Vagina (tissue), 2 donors: Measurements from ENCODE around the gene CYB5R4. TPM values are rescaled to one million over a fixed set of nuclear protein-coding genes. Genes with fewer than 3 reads are reported as not detected.

ENCODE experiments used
- DNase-seq, 2 donors: peaks; one replicate each; pipeline ENCODE4 v3.0.0-alpha.2; 2017; ENCODE audit errors: extremely low spot score in 2 of 2
- H3K27ac ChIP-seq: fragments of 200-600 bp; sonication (generic); one replicate; pipeline ENCODE4 v1.5.1; 2019
- H3K27me3 ChIP-seq: fragments of 200-600 bp; sonication (generic); one replicate; pipeline ENCODE4 v1.5.1; 2019
- H3K36me3 ChIP-seq, 2 donors: fragments of 200-600 bp; sonication (generic); one replicate each; pipeline ENCODE4 v1.5.1; 2017 to 2019
- H3K4me1 ChIP-seq: fragments of 200-600 bp; sonication (generic); one replicate; pipeline ENCODE4 v1.5.1; 2019
- H3K4me3 ChIP-seq, 2 donors: fragments of 200-600 bp; sonication (generic); 1 replicate in 1 of 2; 2 replicates in 1 of 2; pipeline ENCODE4 v1.5.1; 2016 to 2019
- H3K9me3 ChIP-seq: fragments of 200-600 bp; sonication (generic); one replicate; pipeline ENCODE4 v1.5.1; 2019
- POLR2A ChIP-seq, 2 donors: fragments of 450-650 bp; IDR thresholded peaks; one replicate each; pipeline ENCODE4 v1.6.1; 2017; ENCODE audit warnings: antibody characterized with exemption in 2 of 2, mild to moderate bottlenecking in 2 of 2, moderate library complexity in 2 of 2
- POLR2AphosphoS5 ChIP-seq, 2 donors: sonication (generic); formaldehyde crosslinking; IDR thresholded peaks; one replicate each; pipeline ENCODE4 v1.9.0; 2017; ENCODE audit warnings: antibody characterized with exemption in 2 of 2, mild to moderate bottlenecking in 2 of 2, low read depth in 1 of 2; ENCODE audit not compliant: insufficient read depth in 1 of 2
- intact Hi-C: fragments of 100-400 bp; cut with DNase I; formaldehyde crosslinking; loops from one replicate; pipeline ENCODE4 v1.15.1; 2023
- total RNA-seq: library from RNA; depleted of rRNA; stranded (reverse); fragments of >200 nt; gene quantifications from one replicate; pipeline ENCODE4 v1.2.3, GENCODE V29; 2016
- TF ChIP-seq, protein P1 (sequence below), 3 experiments: fragments of 450-650 bp in 2 of 3; fragments of 200-600 bp in 1 of 3; sonication (generic) in 1 of 3; IDR thresholded peaks; one replicate each; pipeline ENCODE4 v1.5.1; 2017 to 2019; ENCODE audit warnings: antibody characterized with exemption in 3 of 3, mild to moderate bottlenecking in 2 of 3, moderate library complexity in 2 of 3

Gene CYB5R4, protein sequence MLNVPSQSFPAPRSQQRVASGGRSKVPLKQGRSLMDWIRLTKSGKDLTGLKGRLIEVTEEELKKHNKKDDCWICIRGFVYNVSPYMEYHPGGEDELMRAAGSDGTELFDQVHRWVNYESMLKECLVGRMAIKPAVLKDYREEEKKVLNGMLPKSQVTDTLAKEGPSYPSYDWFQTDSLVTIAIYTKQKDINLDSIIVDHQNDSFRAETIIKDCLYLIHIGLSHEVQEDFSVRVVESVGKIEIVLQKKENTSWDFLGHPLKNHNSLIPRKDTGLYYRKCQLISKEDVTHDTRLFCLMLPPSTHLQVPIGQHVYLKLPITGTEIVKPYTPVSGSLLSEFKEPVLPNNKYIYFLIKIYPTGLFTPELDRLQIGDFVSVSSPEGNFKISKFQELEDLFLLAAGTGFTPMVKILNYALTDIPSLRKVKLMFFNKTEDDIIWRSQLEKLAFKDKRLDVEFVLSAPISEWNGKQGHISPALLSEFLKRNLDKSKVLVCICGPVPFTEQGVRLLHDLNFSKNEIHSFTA
- total RNA-seq = 4.9 TPM

DNA sequence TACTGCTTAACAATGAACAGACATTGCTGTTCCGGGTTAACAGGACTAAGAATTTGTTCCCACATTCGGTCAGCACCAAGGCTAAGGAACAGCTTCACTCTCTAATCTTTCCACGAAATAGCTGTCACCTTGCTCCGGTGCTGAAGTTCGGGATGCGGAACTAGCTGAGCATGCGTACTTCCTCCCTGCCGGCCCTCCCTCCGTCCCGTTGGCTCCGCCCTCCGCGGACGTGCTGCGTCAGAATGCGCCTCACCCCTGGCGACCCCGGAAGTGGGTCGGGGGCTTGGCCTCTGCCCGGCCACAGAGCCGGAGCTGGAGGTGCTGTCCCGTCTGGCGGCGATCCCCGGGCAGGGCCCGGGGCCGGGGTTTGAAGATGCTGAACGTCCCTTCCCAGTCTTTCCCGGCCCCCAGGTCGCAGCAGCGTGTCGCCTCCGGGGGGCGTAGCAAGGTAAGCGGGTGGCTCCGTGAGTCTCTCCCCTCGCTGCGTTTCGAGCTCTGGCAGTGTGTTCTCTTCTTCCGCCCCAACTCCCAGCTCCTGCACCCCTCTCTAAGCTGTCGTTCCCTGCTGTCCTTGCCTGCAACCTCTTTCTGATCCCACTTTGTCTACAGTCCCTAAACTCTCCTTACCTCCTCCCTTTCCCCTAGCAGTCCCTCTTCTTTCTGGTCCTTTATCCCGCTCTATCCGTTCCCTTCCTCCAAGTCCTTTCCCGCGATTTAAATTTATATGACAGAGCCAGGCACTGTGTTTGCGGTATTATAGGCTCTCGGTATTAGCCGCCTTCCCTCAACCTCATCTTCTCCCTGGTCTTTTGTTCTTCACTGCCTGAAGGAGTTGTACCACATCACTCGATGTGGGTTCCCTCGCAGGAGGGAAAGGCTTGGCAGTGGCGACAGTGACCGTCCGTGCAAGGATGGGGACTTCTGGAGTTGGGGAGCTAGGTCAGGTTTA is at the start of gene CYB5R4:
TSS of gene CYB5R4 (plus strand) at position 280 of the 949 bp plus-strand sequence. CDS start at position 374, 94 bp downstream.
- no peaks in the 10 kb centered on the region for H3K27me3 ChIP-seq
- H3K4me3 ChIP-seq = peak within 1 kb of the TSS; percentile 85
- H3K9me3 ChIP-seq = no peaks in the 10 kb centered on the region
- peaks cover 24% of the 10 kb centered on the region for H3K4me1 ChIP-seq
- peak within 1 kb of the TSS; percentile 87 for H3K27ac ChIP-seq
- DNase-seq = no peak
- H3K36me3 ChIP-seq = peaks cover 0 to 4% of the 10 kb centered on the region in 2 donors
- peak; percentile 86 to 96 for TF ChIP-seq POLR2AphosphoS5 (IDR thresholded peaks at IDR 0.05; ENCODE audit: insufficient read depth in 1 of 2, low read depth in 1 of 2)
- TF ChIP-seq POLR2A (IDR thresholded peaks at IDR 0.05) = peak in 1 of 2 donors; percentile 82
- TF ChIP-seq, protein P1, sequence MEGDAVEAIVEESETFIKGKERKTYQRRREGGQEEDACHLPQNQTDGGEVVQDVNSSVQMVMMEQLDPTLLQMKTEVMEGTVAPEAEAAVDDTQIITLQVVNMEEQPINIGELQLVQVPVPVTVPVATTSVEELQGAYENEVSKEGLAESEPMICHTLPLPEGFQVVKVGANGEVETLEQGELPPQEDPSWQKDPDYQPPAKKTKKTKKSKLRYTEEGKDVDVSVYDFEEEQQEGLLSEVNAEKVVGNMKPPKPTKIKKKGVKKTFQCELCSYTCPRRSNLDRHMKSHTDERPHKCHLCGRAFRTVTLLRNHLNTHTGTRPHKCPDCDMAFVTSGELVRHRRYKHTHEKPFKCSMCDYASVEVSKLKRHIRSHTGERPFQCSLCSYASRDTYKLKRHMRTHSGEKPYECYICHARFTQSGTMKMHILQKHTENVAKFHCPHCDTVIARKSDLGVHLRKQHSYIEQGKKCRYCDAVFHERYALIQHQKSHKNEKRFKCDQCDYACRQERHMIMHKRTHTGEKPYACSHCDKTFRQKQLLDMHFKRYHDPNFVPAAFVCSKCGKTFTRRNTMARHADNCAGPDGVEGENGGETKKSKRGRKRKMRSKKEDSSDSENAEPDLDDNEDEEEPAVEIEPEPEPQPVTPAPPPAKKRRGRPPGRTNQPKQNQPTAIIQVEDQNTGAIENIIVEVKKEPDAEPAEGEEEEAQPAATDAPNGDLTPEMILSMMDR (IDR thresholded peaks at IDR 0.05) = peak in 2 of 3 experiments; percentile 27 to 47
- intact Hi-C loops = no loop called here

DNA sequence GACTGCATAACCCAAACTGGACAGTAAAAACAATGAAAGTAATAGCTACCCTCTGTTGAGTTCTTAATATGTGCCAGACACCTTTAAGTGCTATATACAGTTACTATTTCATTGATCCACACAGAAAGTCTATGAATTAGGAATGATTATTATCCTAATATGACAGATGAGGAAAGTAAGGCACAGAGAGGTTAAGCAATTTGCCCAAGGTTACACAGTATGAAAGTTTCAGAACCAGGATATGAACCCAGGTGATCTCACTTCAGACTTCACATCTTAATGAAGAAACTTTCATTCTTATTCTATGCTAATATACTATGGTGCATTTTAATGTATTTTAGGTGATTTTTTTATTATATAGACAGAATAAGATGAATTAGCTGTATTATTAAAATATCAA is 46.9 kb upstream of the CYB5R4 start:
- no peak overlapping the region for H3K4me3 ChIP-seq
- intact Hi-C loops = no loop called here

DNA sequence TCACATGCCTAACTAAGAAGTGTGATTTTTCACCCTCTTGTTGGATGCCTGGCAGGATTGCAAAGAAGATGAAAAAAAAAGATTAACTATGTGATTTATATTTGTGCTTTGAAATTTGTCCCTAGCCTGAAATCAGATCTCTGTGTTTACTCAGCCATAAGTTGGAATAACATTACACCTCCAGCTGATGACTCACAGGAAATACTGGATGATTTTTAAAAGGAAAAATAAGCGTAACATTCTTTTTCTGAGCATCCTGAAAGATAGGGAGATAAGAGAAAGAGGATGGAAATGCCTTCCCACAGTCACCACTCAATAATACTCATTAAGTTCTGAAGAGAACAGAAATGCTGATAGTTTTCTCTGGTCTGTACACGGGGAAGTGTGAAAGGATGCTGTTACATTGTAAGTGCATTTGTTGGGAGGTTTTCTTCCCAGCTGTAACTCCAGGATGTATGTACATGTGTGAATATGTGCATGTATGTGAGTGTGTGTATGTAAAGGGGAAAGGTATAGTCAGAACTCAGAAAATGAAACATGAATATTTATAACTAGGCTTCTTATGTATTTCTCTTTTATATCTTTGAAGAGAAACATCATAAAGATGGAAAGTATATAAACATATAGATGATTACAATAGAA is 43.7 kb upstream of the CYB5R4 start:
- Histone ChIP-seq H3K9me3 (no peaks in the 10 kb centered on the region), H3K4me3 (no peak overlapping the region), H3K27me3 (no peaks in the 10 kb centered on the region), H3K36me3 (no peaks in the 10 kb centered on the region), H3K4me1 (no peaks in the 10 kb centered on the region), H3K27ac (no peak overlapping the region)
- intact Hi-C loops = no loop called here
- no peak for TF ChIP-seq POLR2AphosphoS5 (IDR thresholded peaks at IDR 0.05; ENCODE audit: insufficient read depth in 1 of 2, low read depth in 1 of 2)
- TF ChIP-seq POLR2A (IDR thresholded peaks at IDR 0.05) = no peak
- TF ChIP-seq, protein P1 (IDR thresholded peaks at IDR 0.05) = no peak
- DNase-seq = no peak

More for the DNA sequence above, 46.9 kb upstream of the CYB5R4 start:
- Histone ChIP-seq H3K4me1 (no peaks in the 10 kb centered on the region), H3K36me3 (no peaks in the 10 kb centered on the region), H3K9me3 (no peaks in the 10 kb centered on the region), H3K27ac (no peak overlapping the region), H3K27me3 (no peaks in the 10 kb centered on the region)
- TF ChIP-seq, protein P1 (IDR thresholded peaks at IDR 0.05) = no peak
- no peak for TF ChIP-seq POLR2AphosphoS5 (IDR thresholded peaks at IDR 0.05; ENCODE audit: insufficient read depth in 1 of 2, low read depth in 1 of 2)
- TF ChIP-seq POLR2A (IDR thresholded peaks at IDR 0.05) = no peak
- no peak for DNase-seq

DNA sequence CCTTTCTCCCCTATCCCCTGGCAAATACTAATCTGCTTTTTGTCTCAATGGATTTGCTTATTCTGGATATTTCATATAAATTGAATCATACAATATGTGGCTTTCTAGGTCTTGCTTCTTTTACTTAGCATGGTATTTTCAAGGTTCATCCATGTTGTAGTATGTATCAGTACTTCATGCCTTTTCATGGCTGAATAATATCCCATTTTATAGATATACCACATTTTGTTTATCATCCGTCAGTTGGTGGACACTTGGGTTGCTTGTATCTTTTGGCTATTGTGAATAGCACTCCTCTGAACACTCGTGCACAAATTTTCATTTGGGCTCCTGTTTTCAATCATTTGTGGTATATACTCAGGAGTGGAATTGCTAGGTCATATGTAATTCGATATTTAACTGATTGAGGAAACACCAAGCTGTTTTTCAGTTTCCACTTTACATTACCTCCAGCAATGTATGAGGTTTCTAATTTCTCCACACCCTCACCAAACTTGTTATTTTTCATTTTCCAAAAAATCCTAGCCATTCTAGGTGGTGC is 36.8 kb upstream of the CYB5R4 start:
- Histone ChIP-seq H3K9me3 (no peaks in the 10 kb centered on the region), H3K4me1 (no peaks in the 10 kb centered on the region), H3K27ac (no peak overlapping the region), H3K36me3 (no peaks in the 10 kb centered on the region), H3K4me3 (no peak overlapping the region), H3K27me3 (no peaks in the 10 kb centered on the region)
- intact Hi-C loops = no loop called here
- DNase-seq = no peak
- TF ChIP-seq POLR2AphosphoS5 (IDR thresholded peaks at IDR 0.05; ENCODE audit: insufficient read depth in 1 of 2, low read depth in 1 of 2) (no peak), POLR2A (IDR thresholded peaks at IDR 0.05) (no peak)
- TF ChIP-seq, protein P1 (IDR thresholded peaks at IDR 0.05) = no peak
